HL-60/S4 (cell line): ENCODE data around the gene WDR76.
"Not testable (repeated sequence)": the region's sequence is repeated elsewhere in the genome, so short reads cannot be mapped to it uniquely, and the experiment has no call there.

Experiments used
- in situ Hi-C: fragments of 300-500 bp; cut with MboI; formaldehyde crosslinking; loops from 2 replicates; pipeline ENCODE4 v1.14.3; 2022; ENCODE audit warnings: low sequenced_read_pairs

Gene WDR76

GRCh38 chr15:43826508-43827341 is at the start of gene WDR76:
Gene WDR76, plus strand, starts transcription at chr15:43827002. Its CDS starts 31 bp downstream, at chr15:43827033.
- in situ Hi-C loops, result no loop called here

- in situ Hi-C loops, result no loop called here
Measured at GRCh38 chr15:43777267-43777914, 49.4 kb upstream of the WDR76 start.

GRCh38 chr15:43779016-43779415 is 47.8 kb upstream of the WDR76 start:
- in situ Hi-C loops, result no loop called here

GRCh38 chr15:43789409-43789808 is 37.4 kb upstream of the WDR76 start:
- in situ Hi-C loops, result no loop called here

- in situ Hi-C loops, result no loop called here
Measured at GRCh38 chr15:43791993-43792760, 34.6 kb upstream of the WDR76 start, which contains the start of gene SERF2. Gene SERF2, plus strand, starts transcription at chr15:43792320. Its CDS starts 57 bp downstream, at chr15:43792377.

- in situ Hi-C loops, result no loop called here
Measured at GRCh38 chr15:43792761-43793476, 33.9 kb upstream of the WDR76 start.

GRCh38 chr15:43793647-43794046 is 33.2 kb upstream of the WDR76 start:
- in situ Hi-C loops, result no loop called here

- in situ Hi-C loops, result no loop called here
Measured at GRCh38 chr15:43794269-43795037, 32.3 kb upstream of the WDR76 start.

- in situ Hi-C loops, result no loop called here
Measured at GRCh38 chr15:43795197-43795596, 31.6 kb upstream of the WDR76 start.

GRCh38 chr15:43795997-43796396 is 30.8 kb upstream of the WDR76 start:
- in situ Hi-C loops, result no loop called here

- in situ Hi-C loops, result no loop called here
Measured at GRCh38 chr15:43796566-43796965, 30.2 kb upstream of the WDR76 start.

GRCh38 chr15:43799209-43799944 is 27.4 kb upstream of the WDR76 start:
- in situ Hi-C loops, result no loop called here

GRCh38 chr15:43799945-43800285 is 26.9 kb upstream of the WDR76 start, which contains the start of gene SERINC4:
Gene SERINC4, minus strand, starts transcription at chr15:43800220. Its CDS starts 234 bp downstream, at chr15:43799986.
- in situ Hi-C loops, result no loop called here

GRCh38 chr15:43800286-43801141 is 26.3 kb upstream of the WDR76 start, which contains the start of gene HYPK:
Gene HYPK, plus strand, starts transcription at chr15:43800599. Its CDS starts 24 bp downstream, at chr15:43800623.
- in situ Hi-C loops, result no loop called here

GRCh38 chr15:43802676-43803075 is 24.1 kb upstream of the WDR76 start:
- in situ Hi-C loops, result not testable (repeated sequence)

GRCh38 chr15:43808435-43808950 is 18.3 kb upstream of the WDR76 start:
- in situ Hi-C loops, result no loop called here

- in situ Hi-C loops, result no loop called here
Measured at GRCh38 chr15:43808960-43809678, 17.7 kb upstream of the WDR76 start.
